EH (cell line): ENCODE results near the gene BCDIN3D.
"Not testable (repeated sequence)": the region's sequence is repeated elsewhere in the genome, so short reads cannot be mapped to it uniquely, and the experiment has no call there.

Source experiments
- DNase-seq: peaks from one replicate; pipeline ENCODE4 v3.0.0-alpha.2; 2015; ENCODE audit warnings: low read depth

BCDIN3D gene

GRCh38 chr12:49876070-49876469 lies 33.2 kb upstream of the BCDIN3D start:
- no peak for DNase-seq

GRCh38 chr12:49875115-49875720 lies 32.3 kb upstream of the BCDIN3D start:
- no peak for DNase-seq

GRCh38 chr12:49874142-49874897 lies 31.4 kb upstream of the BCDIN3D start:
- DNase-seq = no peak

- peak; percentile 41 for DNase-seq
Observed at GRCh38 chr12:49873361-49873934, 30.5 kb upstream of the BCDIN3D start.

- peak; percentile 32 for DNase-seq
Observed at GRCh38 chr12:49872781-49873181, 29.9 kb upstream of the BCDIN3D start.

GRCh38 chr12:49872381-49872780 lies 29.5 kb upstream of the BCDIN3D start:
- DNase-seq = no peak

GRCh38 chr12:49871811-49872251 lies 28.9 kb upstream of the BCDIN3D start:
- peak; percentile 62 for DNase-seq

- DNase-seq = no peak
Observed at GRCh38 chr12:49871263-49871561, 28.3 kb upstream of the BCDIN3D start.

GRCh38 chr12:49870501-49871262 lies 27.8 kb upstream of the BCDIN3D start:
- DNase-seq = no peak

- DNase-seq = no peak
Observed at GRCh38 chr12:49869816-49870500, 27.1 kb upstream of the BCDIN3D start.

- peak; percentile 99 for DNase-seq
Observed at GRCh38 chr12:49868952-49869815, 26.3 kb upstream of the BCDIN3D start.

- DNase-seq = no peak
Observed at GRCh38 chr12:49868449-49868848, 25.5 kb upstream of the BCDIN3D start.

- no peak for DNase-seq
Observed at GRCh38 chr12:49867570-49868341, 24.9 kb upstream of the BCDIN3D start.

GRCh38 chr12:49866859-49867569 lies 24.1 kb upstream of the BCDIN3D start:
- DNase-seq = peak; percentile 67

GRCh38 chr12:49865782-49866135 lies 22.9 kb upstream of the BCDIN3D start:
- DNase-seq = no peak

GRCh38 chr12:49865109-49865781 lies 22.3 kb upstream of the BCDIN3D start:
- DNase-seq = no peak

GRCh38 chr12:49864798-49865090 lies 21.8 kb upstream of the BCDIN3D start:
- no peak for DNase-seq

- DNase-seq = no peak
Observed at GRCh38 chr12:49863946-49864797, 21.3 kb upstream of the BCDIN3D start.

GRCh38 chr12:49860921-49861320 lies 18.0 kb upstream of the BCDIN3D start:
- DNase-seq = not testable (repeated sequence)
